IPS DF 4.7 (cell line): Measurements from ENCODE around the gene MSLN.

Source experiments
- DNase-seq: peaks from one replicate; pipeline ENCODE4 v3.0.0-alpha.2; 2013; ENCODE audit warnings: low spot score; ENCODE audit errors: extremely low read depth

Gene MSLN

DNA sequence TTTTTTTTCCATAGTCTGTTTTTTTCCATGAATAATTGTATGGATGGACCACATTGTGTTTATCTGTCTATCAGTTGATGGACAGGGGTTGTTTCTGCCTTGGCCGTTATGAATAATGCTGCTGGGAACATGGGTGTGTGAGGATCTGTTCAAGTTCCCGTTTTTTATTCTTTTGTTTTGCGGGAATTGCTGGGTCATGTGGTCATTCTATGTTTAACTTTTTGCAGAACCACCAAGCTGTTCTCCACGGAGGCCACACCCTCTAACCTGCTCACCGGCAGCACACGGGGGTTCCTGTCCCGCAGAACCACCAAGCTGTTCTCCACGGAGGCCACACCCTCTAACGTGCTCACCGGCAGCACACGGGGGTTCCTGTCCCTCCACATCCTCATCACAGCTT lies 5.9 kb upstream of the MSLN start:
- no peak for DNase-seq

DNA sequence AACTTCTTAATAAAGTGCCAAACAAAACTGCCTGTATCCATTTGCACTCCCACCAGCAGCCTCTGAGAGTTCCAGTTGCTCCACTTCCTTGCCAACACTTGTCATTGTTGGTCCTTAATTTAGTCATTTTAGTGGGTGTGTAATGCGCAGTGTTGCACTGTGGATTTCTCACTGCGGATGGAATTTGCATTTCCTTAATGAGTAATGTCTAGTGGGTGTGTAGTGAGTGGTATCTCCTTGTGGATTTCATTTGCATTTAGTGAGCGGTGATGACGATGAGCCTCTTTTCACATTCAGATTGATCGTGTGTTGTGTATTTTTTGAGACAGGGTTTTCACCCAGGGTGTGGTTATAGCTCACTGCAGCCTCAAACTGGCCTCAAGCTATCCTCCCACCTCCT lies 4.1 kb upstream of the MSLN start:
- DNase-seq: no peak

DNA sequence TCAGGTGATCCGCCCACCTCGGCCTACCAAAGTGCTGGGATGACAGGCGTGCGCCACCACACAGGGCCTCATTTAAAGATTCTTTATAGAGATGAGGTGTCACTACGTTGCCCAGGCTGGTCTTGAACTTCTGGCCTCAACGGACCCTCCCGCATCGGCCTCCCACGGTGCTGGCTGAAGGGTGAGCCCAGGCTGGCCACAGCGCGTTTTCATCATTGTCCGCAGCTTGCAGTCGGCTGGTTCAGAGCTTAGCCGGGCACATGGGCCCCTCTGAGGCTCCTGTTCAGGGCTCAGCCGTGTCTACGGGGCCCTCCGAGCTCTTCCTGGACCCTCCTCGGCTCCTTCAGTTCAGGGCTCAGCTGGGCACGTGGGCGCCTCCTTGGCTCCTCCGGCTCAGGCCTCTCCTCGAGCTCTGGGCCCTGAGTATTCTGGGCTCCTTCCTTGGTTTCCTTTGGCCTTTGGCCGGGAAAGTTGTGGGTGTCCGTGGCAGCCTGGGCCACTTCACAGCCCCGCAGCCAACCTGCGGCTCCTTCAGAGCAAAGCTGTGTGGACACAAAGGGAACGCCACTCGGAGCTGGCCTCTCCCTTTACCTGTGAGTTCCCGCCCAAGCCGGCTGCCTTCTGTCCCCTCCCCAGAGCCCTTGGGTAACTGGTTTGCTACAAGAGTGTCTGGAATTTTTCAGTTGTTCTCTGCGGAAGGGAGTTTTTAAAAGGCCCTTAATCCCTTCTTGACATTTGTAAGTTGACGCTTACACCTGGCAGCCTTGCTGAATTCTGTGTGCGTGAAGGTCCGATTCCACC lies 1.2 kb upstream of the MSLN start:
- DNase-seq: no peak

DNA sequence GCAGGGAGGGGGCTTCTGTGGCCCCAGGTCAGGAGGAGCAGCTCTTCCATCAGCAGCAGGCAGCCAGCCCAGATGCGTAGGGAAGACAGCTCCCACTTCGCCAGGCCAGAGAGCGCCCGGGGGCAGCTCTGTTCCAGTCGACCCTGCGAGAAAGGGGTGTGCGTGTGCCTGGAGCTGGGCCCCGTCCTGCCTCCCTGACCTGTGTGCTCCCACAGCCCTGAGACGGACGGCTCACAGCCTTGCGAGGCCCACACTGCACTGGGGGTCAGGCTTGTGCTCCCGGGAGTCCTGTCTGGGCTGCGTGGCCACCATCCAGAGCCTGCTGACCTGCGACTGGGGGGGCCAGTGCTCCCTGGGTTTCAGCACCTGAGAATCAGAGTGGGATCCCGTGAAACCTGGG lies 469 bp upstream of the MSLN start:
- DNase-seq: no peak

DNA sequence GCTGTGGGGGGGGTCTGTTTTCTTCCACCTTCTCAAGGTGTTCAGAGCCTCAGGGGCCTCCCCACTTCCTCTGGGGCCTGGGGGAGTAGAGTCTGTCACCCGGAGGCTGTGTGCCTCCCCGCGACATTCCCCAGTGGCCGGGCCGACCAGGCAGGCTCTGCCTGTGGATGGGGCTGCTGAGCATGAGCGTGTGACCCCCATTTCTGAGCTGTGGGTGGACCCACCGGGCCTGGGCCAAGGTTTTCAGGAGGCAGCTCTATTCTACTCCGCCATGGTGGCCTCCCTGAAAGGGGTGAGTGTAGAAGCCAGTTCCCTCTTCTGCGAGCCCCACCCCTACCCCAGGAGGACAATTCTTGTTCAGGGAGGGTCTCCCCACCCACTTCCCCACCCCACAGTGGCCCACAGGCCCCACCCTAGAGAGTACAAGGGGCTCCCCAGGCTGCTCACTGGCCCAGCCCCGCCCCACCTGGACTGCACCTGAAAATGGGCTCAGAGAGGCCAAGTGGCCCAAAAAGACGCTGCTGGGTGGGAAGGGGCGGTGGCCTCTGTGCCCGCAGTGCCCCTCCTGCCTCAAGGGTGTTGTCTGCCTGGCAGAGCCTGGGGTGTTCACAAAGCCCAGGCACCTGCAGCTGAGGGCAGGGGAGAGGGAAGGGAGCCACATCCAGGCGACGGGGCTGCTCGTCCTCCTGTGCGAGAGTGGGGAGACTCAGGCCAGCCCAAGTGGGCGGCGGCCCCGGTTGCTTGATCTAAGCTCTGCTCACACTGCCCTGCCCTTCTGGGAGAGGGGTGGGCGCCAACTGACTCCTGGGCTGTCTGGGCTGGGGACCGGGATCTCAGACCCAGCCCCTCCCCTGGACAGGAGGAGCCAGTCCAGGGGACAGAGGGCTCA lies 1.3 kb downstream of the MSLN start:
- DNase-seq: no peak

DNA sequence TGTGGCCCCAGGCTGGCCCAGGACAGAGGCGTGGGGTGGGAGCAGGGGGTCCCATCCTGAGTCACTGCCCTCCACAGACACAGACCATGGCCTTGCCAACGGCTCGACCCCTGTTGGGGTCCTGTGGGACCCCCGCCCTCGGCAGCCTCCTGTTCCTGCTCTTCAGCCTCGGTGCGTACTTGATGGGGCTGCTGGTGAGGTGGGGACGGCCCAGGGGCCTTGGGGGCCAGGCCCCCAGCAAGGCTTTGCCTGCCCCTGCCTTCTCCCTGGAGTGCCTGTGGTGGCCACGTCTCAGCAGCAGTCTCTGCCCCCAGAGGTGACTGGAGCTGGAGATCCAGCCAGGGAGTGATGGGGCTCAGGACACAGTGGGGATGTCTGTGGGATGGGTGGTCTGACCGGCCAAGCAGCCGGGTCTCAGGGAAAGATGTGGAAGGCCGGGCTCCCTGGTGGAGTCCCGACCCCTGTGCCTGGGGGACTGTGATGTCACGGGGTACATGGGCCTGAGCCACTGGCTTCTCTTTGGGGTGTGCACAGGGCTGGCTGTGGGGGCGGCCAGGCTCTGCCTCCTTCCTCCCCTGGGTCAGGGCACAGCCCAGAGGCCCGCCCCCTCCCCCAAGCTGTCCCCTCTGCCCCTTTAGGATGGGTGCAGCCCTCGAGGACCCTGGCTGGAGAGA lies 2.2 kb downstream of the MSLN start:
- no peak for DNase-seq

DNA sequence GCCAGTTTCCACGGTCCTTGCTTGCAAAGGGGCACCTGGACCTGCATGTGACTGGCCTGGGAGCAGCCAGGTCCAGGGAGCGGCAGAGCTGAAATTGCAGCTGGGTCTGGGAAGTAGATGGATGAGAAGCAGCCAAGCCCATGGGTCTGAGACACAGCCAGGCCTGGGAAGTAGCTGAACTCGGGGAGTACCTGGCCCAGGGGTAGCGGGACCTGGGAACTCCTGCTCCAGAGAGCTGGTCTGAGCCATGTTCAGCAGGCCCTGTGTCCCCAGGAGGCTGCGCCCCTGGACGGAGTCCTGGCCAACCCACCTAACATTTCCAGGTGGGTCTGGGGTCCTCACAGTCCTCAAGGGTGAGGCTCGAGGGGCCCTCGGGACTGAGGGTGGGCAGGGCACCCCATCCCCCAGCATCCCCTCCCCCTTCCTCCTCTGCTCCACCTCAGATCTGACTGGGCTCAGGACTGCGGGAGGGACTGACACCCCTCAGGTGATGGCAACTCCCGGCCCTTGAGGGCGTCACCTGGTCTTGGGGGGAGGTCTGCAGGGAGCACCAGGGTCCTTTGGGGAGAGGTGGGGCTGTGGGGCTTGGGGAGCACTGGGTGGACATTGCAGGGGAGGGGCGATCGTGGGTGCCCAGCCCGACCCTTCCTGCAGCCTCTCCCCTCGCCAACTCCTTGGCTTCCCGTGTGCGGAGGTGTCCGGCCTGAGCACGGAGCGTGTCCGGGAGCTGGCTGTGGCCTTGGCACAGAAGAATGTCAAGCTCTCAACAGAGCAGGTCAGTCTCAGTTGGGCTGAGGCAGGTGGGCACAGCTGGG lies 3.0 kb downstream of the MSLN start:
- no peak for DNase-seq

DNA sequence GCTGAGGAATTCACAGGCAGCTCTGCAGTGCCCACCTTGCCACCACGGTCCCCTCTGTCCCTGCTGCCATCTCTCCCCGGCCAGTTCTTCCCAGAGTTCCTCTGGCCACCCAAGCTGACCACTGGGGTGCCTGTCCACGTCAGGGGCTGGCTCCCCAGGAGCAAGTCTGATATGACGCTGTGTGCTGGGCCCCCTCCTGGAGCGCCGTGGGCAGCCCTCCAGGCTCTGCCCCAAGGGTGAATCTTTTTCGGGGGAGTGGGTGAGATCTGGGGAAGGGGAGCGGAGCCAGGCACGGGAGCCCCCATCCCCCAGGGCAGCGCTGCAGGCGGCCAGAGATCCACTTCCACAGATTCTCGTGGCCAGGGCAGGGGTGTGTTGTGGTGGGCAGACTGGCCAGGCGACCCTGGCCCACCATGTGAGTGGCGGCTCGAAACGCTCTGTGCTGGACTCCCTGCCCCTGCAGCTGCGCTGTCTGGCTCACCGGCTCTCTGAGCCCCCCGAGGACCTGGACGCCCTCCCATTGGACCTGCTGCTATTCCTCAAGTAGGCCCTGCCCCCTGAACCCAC lies 3.7 kb downstream of the MSLN start:
- no peak for DNase-seq

DNA sequence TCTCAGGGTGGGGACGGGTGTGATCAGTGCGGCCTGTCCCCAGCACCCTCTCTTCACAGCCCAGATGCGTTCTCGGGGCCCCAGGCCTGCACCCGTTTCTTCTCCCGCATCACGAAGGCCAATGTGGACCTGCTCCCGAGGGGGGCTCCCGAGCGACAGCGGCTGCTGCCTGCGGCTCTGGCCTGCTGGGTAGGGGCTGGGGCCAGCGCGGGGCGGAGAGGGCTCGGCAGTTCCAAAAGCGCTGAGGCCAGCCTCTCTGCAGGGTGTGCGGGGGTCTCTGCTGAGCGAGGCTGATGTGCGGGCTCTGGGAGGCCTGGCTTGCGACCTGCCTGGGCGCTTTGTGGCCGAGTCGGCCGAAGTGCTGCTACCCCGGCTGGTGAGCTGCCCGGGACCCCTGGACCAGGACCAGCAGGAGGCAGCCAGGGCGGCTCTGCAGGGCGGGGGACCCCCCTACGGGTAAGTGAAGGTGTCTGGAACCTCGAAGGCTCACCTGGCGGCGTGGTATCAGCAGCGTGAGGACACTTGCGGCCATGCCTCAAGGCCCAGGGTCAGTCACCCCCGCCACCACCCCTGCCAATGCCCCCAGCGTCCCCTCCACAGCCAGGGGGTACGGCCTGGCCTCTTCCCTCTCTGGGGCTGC lies 4.4 kb downstream of the MSLN start:
- no peak for DNase-seq

DNA sequence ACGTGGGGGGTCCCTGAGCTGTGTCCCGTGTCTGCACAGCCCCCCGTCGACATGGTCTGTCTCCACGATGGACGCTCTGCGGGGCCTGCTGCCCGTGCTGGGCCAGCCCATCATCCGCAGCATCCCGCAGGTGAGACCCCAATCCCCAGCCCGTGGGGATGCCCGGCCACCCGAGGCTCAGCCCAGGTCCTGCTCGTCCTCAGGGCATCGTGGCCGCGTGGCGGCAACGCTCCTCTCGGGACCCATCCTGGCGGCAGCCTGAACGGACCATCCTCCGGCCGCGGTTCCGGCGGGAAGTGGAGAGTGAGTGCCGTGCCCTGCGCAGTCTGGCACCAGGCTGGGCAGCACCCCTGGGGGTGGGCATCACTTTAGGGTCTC lies 4.9 kb downstream of the MSLN start:
- no peak for DNase-seq

DNA sequence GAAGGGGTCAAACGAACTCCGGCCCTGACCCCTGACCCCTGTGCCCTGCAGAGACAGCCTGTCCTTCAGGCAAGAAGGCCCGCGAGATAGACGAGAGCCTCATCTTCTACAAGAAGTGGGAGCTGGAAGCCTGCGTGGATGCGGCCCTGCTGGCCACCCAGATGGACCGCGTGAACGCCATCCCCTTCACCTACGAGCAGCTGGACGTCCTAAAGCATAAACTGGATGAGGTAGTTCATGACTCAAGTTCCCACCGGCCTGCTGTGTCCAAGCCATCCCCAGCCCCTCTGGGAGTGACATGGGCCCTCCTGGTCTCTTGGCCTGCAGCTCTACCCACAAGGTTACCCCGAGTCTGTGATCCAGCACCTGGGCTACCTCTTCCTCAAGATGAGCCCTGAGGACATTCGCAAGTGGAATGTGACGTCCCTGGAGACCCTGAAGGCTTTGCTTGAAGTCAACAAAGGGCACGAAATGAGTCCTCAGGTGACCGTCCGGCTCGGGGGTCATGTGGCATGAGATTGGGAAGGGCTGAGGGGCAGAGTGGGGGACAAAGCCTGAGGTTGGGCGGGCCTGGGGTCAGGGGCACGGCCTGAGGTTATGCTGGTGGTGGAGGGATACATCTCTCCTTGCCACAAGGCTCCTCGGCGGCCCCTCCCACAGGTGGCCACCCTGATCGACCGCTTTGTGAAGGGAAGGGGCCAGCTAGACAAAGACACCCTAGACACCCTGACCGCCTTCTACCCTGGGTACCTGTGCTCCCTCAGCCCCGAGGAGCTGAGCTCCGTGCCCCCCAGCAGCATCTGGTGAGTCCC lies 5.7 kb downstream of the MSLN start:
- DNase-seq: no peak

DNA sequence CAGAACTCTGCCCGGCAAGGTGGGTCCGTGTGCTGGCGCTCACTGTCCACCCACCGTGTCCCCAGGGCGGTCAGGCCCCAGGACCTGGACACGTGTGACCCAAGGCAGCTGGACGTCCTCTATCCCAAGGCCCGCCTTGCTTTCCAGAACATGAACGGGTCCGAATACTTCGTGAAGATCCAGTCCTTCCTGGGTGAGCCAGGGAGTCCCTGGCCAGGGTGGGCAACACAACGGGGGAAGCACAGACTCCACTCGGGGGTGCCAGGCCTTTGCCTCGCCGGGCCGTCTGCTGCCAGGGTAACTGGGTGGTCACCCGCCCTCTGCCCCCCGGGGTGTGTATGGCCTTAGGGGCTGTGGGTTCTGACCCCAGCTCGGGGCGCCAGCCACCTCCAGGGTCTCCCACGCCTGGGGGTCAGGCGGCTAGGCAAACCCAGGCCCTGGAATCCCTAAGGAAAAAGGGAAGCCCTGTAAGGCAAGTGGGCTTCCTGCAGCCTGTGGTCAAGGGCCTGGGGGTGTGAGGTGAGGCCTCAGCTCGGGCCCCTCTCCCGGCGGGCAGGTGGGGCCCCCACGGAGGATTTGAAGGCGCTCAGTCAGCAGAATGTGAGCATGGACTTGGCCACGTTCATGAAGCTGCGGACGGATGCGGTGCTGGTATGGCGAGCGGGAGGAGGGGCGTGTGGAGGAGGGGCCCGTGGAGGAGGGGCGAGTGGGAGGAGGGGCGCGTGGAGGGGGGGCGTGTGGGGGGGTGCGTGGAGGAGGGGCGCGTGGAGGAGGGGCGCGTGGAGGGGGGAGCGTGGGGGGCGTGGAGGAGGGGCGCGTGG lies 6.5 kb downstream of the MSLN start:
- DNase-seq: no peak

DNA sequence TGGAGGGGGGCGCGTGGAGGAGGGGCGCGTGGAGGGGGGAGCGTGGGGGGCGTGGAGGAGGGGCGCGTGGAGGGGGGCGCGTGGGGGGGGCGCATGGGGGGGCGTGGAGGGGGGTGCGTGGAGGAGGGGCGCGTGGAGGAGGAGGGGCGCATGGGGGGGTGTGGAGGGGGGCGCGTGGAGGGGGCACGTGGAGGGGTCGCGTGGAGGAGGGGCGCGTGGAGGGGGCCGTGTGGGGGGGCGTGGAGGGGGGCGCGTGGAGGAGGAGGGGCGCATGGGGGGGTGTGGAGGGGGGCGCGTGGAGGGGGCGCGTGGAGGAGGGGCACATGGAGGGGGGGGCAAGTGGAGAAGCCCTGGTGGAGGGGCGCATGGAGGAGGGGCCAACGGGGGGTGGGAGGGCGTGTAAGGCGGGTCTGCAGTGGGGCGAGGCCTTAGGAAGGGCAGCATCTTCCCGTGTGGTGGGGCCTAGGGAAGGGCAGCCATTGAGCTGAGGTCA lies 7.3 kb downstream of the MSLN start:
- no peak for DNase-seq

DNA sequence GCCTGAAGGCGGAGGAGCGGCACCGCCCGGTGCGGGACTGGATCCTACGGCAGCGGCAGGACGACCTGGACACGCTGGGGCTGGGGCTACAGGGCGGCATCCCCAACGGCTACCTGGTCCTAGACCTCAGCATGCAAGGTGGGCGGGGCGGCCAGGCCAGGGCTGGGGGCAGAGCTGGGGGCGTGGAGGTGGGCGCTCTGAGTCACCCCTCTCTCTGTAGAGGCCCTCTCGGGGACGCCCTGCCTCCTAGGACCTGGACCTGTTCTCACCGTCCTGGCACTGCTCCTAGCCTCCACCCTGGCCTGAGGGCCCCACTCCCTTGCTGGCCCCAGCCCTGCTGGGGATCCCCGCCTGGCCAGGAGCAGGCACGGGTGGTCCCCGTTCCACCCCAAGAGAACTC lies 7.9 kb downstream of the MSLN start:
- no peak for DNase-seq

DNA sequence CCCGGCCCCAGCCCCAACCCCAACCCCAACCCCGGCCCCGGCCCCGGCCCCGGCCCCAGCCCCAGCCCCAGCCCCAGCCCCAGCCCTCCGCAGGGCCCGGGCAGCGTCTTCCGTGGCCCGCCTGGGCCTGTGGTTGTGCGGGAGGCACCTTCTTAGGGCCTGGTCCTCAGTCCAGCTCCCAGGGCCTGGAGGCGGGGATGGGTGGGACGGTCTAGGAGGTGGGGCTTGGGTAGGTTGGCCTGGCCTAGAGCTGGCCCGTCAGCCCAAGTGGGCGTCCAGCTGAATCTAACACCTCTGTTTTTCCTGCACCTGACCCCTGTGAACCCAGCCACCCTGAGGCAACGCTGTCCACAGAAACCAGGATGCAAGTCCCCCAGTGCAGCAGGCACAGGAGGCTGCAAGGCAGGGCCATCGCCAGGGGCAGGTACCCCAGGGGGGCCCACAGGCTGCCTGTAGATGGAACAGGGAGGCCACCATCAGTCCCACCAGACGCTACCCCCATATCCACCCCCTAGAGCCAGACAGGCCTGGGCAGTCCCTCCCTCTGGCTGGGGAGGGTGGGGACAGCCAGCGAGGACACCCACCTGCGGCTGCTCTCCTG lies 8.8 kb downstream of the MSLN start:
- DNase-seq: no peak

DNA sequence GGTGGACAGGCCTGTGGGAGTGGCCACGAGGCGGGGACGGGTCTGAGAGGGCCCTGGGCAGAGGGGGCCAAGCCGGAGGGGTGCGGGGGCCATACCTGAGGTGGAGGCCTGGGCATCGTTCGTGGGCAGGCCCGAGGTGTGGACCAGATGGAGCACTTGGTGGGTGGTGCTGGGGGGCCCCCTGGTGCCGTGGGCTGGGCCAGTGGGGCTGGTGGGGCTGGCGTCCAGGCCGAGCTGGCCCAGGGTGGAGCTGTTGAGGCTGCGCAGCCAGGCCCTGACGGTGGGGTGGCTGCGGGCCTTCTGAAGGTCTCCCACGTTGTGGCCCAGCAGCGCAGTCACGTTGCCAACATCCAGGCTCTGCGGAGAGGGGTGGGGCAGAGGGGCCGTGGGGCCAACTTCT lies 9.4 kb downstream of the MSLN start:
- DNase-seq: no peak

DNA sequence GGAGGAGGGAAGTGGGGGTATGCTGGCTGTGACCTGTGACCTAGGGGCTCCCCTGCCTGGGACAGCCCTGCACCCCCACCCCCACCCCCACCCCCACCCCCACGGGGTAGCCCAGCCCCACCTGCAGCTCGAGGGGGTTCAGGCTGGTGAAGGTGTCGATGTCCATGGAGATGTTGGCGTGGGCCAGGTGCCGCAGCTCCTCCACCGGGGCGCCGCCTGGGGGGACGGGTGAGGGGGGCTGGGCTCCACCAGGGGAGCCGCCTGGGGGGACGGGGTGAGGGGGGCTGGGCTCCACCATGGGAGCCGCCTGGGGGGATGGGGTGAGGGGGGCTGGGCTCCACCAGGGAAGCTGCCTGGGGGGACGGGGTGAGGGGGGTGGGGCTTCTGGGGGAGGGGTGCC lies 9.9 kb downstream of the MSLN start:
- DNase-seq: no peak

DNA sequence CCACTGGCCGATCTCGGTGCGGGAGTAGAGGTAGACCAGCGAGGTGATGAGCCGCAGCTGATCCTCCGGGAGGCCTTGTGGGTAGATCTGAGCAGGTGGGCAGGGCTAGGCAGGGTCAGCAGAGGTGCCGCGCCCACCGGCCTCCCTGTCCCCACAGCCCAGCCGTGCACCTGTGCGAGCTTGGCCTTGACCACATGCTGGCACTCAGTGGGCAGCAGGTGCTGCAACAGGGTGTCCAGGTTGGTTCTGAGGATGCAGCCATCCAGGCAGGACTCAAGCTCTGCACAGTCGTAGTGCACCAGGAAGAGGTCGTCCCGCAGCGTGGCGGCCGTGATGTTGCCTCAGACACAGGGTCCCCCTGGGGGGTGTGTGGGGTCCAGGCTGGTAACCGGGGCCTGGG lies 12.4 kb downstream of the MSLN start:
- DNase-seq: no peak
